Activated CD4-positive, alpha-beta T cell treated with anti-CD3 and anti-CD28 coated beads for 4 hours (primary cell): ENCODE results near the gene RPS6KA2.

ENCODE experiments used
- DNase-seq, 2 donors: peaks; one replicate each; pipeline ENCODE4 v3.0.0-alpha.2; 2020

Gene RPS6KA2

DNA sequence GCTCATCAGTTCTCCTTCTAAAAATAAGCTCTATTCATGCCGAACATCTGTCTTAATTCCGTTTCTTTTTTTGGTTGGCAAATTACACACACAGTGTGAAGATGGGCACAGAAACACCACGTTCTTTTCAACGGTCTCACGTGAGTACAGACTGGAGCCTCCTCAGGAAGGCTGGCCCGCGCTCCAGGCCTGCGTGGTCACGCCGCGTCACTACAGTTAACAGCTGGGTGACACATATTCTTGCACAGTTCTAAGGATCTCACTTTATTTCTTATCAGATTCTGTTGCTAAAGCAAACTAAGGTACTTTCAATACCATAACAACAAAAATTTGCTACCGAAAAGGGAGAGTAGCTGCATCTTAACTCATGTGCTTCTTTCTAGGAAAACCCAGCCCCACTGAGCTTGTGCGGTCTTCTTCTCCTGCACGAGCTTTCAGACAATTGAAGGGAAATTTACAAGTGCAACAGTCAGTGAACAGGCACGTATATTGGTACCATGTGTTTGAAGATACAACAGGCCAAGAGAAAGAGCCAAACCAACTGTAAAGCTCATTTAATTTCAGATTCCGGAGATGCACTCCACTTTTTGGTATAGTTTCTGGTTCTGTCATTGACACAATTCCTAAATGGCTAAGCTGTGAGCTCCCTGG lies 188.7 kb downstream of the RPS6KA2 start:
- no peak for DNase-seq

DNA sequence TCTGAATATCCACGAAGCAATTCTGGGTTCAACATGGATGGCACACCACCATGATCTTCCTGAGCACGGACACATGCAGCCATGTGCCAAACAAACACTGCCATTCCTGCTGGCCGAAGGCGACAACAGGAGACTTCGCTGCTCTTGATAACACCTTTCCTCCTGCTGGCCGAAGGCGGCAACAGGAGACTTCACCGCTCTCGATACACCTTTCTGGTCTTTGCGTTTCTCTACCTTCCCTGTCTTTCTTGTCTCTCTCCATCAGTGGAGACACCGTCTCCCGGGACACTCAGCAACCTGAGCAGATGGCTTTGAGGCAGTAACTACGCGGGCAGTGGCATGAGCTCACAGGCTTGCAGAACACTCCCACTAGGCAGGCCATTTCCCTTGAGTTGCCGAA lies 189.4 kb downstream of the RPS6KA2 start:
- no peak for DNase-seq

DNA sequence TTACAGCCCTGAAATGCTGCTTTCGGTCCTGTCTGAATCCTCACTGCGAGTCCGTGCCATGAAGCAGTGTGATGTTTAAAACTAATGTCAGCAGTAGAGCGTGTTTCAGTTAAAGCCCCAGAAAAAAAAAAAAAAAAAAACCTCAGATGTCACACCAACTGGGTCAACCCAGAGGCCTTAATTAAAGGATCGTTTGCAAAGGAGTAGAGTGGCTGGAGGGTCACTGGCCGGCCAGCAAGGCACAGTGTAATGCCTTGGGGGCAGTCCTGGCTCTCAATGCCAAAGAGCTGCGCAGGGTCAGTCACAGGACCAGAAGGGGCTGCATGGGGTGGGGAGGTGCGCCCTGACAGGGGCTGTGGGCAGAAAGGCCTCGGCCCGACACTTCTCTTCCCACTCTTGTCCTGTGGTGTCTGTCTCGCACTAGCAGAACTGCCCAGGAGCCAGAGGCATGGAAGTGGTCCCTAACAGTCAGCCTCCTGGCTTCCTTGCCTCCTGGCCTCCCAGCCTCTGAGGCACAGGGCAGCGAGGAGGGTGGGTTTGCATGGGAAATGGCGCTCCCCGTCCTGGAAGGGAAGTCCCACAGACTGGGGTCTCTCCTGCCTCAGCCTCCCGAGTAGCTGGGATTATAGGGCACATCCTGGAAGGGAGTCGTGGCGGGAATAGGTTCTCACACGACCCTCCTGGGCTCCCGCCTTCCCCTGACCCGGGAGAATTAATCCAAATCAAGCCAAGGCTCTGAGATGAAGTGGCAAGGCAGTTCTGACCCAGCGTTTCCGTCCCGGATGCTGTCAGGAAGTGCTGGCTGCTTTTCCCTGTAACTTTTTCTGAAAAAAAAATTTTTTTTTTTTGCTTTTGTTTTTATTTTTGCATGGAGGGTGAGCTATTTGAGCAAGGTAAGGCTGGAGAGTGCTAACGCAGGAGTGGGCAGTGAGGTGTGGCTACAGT lies 190.6 kb downstream of the RPS6KA2 start:
- no peak for DNase-seq

DNA sequence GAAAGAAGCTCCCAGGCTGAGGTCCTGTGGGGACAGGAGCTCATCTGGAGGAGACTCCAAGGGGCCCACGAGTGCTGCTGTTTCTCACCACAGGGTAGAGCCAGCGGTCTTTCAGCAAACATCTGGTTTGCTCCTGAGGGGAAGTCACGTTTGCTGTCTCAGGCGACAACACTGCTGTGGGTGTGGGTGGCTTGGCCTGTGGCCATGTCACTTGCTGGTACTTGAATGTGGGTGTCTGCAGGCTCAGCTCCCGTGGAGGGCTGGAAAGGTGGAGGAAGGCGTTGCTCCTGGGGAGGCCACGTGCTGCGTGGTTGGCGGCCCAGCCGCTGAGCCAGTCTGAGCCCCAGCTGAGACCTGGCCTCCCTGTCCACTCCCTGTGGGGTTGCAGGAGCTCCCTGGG lies 191.5 kb downstream of the RPS6KA2 start:
- DNase-seq: peak in 1 of 2 donors; percentile 37

DNA sequence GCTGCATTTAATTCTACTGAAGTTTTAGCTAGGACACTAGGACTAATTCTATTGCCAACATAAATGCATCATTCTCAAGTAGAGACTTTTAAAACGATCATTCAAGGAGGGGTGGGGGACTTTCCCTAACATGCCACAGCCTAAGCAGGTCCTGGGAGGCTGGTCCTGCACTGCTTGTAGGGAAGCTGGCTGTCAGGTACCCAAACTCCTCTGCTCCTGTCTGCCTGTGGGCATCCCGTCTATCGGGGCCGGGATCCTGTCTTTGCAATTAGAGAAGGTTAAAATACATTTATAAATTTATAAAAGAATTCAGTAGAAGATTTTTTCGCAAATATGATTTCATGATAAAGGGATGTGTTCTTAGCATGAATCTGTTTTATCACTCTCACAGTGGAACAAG lies 192.7 kb downstream of the RPS6KA2 start:
- DNase-seq: no peak

DNA sequence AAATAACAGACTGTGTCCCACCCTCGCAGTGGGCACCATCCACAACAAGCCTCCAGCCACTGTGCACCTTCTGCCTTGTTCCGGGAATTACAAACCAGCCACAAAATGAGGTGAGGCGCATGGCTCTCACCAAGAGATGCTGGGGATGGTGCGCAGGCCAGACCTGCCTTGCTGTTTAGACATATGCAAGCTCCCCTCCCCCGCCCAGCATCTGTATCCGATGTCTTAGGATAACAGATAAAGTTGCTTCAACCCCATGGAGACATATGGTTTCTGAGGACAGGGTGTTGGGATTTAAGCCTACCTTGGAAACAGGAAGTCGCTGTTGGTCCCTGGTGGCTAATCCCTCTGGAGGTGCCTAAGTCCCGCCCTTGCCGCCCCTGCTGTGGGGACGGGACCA lies 194.0 kb downstream of the RPS6KA2 start:
- DNase-seq: no peak

- DNase-seq: no peak
Observed at GRCh38 chr6:166430269-166430668, 196.8 kb downstream of the RPS6KA2 start.

- DNase-seq: no peak
Observed at GRCh38 chr6:166424431-166424830, 202.6 kb downstream of the RPS6KA2 start.

DNA sequence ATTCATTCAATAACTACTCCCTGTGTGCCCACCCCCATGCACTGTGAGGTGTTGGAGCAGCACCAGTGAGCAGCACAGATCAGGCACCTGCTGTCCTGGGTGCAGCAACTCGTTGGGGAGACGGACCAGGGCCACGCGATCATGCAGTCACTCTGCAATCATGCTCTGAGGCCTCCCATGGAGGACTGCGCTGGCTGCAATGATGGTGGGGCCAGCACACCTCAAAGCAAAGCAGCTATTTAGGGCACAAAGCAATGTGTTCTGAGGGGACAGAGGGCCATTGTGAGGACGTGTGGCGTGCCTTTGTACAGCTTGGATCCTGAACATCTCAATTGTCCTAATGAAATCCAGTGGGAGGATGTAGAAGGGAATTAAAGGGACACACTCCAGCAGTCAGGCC lies 203.3 kb downstream of the RPS6KA2 start:
- DNase-seq: no peak

GRCh38 chr6:166423051-166423745 lies 203.9 kb downstream of the RPS6KA2 start:
- no peak for DNase-seq

DNA sequence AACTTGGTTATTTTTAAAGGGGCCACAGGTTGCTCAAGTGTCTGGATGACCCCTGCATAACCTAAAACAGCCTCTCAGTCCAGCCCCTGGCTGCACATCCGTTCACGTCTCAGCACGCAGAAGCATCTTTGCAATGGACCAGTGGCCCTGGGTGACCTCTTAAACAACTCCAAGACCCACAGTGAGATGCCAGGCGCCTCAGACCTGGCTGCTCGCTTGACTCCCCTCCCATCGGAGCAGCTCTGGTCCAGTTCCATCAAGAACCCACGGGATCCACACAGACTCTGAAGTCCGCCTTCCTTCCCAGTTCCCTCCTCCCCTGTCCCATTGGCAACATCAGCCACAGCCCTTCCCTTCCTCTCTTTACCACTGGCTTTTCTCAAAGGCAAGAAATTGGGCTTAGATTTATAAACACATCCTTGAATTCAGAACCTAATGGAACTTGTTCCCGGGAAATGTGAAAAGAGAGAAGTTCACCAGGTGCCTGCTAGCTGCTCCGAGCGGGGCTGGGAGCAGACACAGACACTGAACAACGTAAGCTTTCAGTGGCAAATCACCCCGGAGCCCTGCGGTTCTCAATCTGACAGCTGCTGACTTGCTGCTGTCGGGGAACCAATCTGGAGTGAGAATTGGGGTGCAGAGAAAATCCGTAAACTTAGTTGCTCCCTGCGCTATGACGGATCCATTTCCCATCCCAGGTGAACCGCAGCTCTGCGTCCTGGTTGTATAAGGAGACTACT lies 204.7 kb downstream of the RPS6KA2 start:
- DNase-seq: no peak

DNA sequence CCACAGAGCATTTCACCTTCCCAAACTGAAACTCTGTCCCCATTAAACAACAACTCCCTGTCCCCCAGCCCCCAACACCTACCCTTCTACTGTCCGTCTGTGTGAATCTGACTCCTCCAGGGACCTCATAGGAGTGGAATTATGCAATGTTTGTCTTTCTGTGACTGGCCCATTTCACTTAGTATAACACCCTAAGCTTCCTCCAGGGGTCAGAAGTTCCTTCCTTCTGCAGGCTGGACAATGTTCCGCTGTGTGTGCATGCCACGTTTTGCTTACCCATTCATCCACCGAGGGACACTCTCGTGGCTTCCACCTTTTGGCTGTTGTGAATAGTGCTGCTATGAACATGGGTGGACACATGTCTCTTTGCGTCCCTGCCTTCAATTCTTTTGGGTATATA lies 206.7 kb downstream of the RPS6KA2 start:
- no peak for DNase-seq

GRCh38 chr6:166419717-166420116 lies 207.3 kb downstream of the RPS6KA2 start:
- no peak for DNase-seq

- peak; percentile 55 to 67 for DNase-seq
Observed at GRCh38 chr6:166419286-166419685, 207.8 kb downstream of the RPS6KA2 start.

DNA sequence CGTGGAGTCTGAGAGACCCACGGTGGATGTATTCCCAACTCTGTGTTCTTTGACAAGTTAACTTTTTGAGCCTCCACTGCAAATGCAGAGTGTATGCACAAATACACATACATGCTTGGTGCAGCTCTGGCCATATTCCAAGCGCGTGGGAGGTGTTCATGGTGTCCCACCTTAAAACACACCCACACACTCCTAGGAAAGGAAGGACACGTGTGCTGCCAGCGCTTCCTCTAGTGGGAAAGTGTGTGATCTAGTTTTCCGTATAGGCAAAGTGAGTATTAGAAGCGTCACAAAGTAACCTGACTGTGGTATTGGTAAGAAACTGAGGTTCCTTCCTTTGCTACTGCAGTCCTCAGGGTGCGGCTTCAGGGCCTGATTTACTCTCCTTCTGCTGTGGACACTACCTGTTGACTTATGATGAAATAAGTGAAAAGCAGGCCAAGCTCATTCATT lies 208.3 kb downstream of the RPS6KA2 start:
- DNase-seq: peak; percentile 29 to 31

DNA sequence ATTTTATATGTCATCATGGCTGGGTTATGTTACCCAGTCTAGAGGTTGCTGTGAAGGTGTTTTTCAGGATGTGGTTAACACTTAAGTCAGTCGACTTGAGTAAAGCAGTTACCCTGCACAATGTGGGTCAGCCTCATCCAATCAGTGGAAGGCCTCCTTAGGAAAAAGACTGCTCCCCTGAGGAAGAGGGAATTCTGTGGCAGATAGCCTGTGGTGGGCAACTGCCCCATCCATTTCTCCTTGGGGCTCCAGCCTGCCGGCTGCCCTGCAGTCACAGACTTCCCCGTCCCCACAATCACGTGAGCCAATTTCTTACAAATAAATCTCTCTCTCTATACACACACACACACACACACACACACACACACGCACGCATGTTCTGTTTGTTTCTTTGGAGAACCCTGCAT lies 209.8 kb downstream of the RPS6KA2 start:
- peak; percentile 46 for DNase-seq

DNA sequence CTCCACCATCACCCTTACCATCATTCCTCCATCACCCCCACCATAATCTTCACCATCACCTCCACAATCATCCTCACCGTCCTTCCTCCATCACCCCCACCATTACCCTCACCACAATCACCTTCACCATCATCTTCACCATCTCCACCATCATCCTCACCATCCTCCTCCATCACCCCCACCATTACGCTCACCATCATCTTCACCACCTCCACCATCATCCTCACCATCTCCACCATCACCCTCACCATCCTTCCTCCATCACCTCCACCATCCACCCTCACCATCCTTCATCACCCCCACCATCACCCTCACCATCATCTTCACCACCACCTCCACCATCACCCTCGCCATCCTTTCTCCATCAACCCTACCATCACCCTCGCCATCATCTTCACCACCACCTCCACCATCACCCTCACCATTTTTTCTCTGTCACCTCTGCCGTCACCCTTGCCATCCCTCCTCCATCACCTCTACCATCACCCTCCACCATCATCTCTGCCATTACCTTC lies 211.2 kb downstream of the RPS6KA2 start:
- no peak for DNase-seq

DNA sequence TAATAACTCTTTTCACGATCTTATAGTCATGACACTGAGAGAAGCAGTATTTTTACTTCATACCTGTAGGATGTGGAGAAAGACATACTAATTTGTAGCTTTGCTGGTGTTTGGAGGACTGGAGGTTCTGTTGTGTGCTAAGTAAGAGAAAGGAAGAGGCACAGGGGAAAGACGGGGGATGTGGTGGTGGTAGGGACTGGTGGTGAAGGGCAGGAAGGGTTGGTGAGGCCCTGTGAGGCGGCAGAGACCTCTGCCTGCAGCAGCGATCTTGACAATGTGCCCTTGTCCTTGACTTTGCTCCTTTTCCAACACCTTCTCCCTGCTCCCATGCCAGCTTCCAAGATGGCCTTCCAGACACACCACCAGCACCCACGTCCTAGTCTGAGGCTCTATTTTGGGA lies 211.7 kb downstream of the RPS6KA2 start:
- peak in 1 of 2 donors; percentile 20 for DNase-seq

- DNase-seq: peak in 1 of 2 donors; percentile 10
Observed at GRCh38 chr6:166413491-166413951, 213.5 kb downstream of the RPS6KA2 start.

- no peak for DNase-seq
Observed at GRCh38 chr6:166412911-166413384, 214.1 kb downstream of the RPS6KA2 start.

DNA sequence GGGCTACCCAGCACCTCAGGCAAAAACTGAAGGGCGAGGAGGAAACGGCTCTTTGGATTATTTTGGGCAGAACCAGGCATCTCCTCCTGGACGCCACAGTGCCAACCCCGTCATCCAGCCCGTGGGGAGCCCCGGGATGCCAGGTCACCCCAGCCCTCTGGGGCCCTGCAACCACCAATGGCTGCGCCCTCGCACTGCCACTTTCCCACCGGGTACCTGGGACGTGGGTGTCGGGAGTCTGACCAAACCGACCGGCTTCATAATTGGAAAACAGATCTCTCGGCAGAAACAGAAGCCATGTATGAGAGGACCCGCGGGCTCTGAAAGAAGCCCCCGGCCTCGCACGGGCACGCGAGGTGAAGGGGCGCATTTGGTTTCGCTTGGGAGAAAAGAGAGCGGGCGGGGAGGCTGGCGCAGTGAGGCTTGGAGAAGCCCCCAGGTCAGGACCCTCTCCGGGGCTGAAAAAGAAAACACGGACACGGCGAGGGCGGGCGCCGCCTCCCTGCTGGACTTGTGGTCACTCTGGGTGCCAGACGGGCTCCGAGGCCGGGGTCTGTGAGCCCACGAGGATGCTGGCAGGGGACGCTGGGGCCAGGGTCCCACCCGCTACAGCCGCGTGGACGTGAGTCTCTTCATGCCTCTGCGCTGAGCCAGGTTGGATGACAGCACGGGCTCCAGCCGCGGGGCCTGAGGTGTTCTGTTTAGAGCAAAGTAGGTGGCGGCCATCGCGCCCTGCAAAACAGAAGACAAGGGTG lies 214.7 kb downstream of the RPS6KA2 start:
- DNase-seq: no peak
